Liver (tissue), 9 donors: ENCODE data around the gene ZNF783. TPM values are rescaled to one million over a fixed set of nuclear protein-coding genes. Genes with fewer than 3 reads are reported as not detected.

Experiments
- DNase-seq: peaks from one replicate; pipeline ENCODE4 v3.0.0-alpha.2; 2017; ENCODE audit warnings: low spot score
- H3K27ac ChIP-seq, 2 donors: one replicate each; pipeline ENCODE4 v1.7.0; 2013; ENCODE audit warnings: inconsistent platforms in 2 of 2, low read length in 2 of 2, control low read depth in 1 of 2, low read depth in 1 of 2, mild to moderate bottlenecking in 1 of 2
- H3K27me3 ChIP-seq, 4 donors: one replicate each; pipeline versions ENCODE4 v1.6.1 to v1.7.0; 2013; ENCODE audit warnings: low read length in 3 of 4, inconsistent platforms in 1 of 4, mild to moderate bottlenecking in 1 of 4, moderate library complexity in 1 of 4; ENCODE audit not compliant: control insufficient read depth in 4 of 4, insufficient read depth in 4 of 4
- H3K36me3 ChIP-seq, 4 donors: one replicate each; pipeline versions ENCODE4 v1.6.1 to v1.7.0; 2013; ENCODE audit warnings: low read length in 3 of 4, mild to moderate bottlenecking in 3 of 4, low read depth in 1 of 4, moderate library complexity in 1 of 4; ENCODE audit not compliant: control insufficient read depth in 4 of 4, insufficient read depth in 3 of 4
- H3K4me1 ChIP-seq, 4 donors: one replicate each; pipeline versions ENCODE4 v1.6.1 to v1.7.0; 2013; ENCODE audit warnings: low read length in 3 of 4, mild to moderate bottlenecking in 3 of 4, moderate library complexity in 1 of 4; ENCODE audit not compliant: control insufficient read depth in 4 of 4, insufficient read depth in 4 of 4
- H3K4me3 ChIP-seq, 3 donors: one replicate each; pipeline versions ENCODE4 v1.6.1 to v1.7.0; 2013; ENCODE audit warnings: low read length in 3 of 3, control low read depth in 1 of 3, low read depth in 1 of 3, mild to moderate bottlenecking in 1 of 3
- H3K9ac ChIP-seq, 2 donors: one replicate each; pipeline ENCODE4 v1.7.0; 2013; ENCODE audit warnings: low read length in 2 of 2, mild to moderate bottlenecking in 2 of 2, moderate library complexity in 2 of 2, control low read depth in 1 of 2, low read depth in 1 of 2
- H3K9me3 ChIP-seq, 4 donors: one replicate each; pipeline versions ENCODE4 v1.6.1 to v1.7.0; 2013; ENCODE audit warnings: low read length in 3 of 4; ENCODE audit not compliant: control insufficient read depth in 4 of 4
- EGR1 ChIP-seq, 2 donors: IDR thresholded peaks; 2 replicates each; pipeline ENCODE4 v1.6.1; 2016 to 2018; ENCODE audit warnings: antibody characterized with exemption in 2 of 2, low read depth in 2 of 2
- FOXA1 ChIP-seq: IDR thresholded peaks from 2 replicates; pipeline ENCODE4 v1.6.1; 2016; ENCODE audit warnings: antibody characterized with exemption
- FOXA2 ChIP-seq: IDR thresholded peaks from 2 replicates; pipeline ENCODE4 v1.6.1; 2016; ENCODE audit warnings: antibody characterized with exemption
- GABPA ChIP-seq, 2 donors: IDR thresholded peaks in 1 of 2; conservative IDR thresholded peaks in 1 of 2; 2 replicates each; pipeline ENCODE4 v1.6.1; 2016; ENCODE audit warnings: antibody characterized with exemption in 2 of 2, mild to moderate bottlenecking in 1 of 2, moderate library complexity in 1 of 2
- HNF4A ChIP-seq, 2 donors: conservative IDR thresholded peaks; 2 replicates each; pipeline ENCODE4 v1.6.1; 2016; ENCODE audit warnings: antibody characterized with exemption in 2 of 2, mild to moderate bottlenecking in 2 of 2
- HNF4G ChIP-seq: IDR thresholded peaks from 2 replicates; pipeline ENCODE4 v1.6.1; 2016; ENCODE audit warnings: antibody characterized with exemption
- JUND ChIP-seq, 2 donors: IDR thresholded peaks; 2 replicates each; pipeline ENCODE4 v1.6.1; 2016; ENCODE audit warnings: antibody characterized with exemption in 2 of 2
- RAD21 ChIP-seq, 2 donors: IDR thresholded peaks; 2 replicates each; pipeline ENCODE4 v1.6.1; 2016; ENCODE audit warnings: antibody characterized with exemption in 2 of 2, mild to moderate bottlenecking in 2 of 2
- REST ChIP-seq: IDR thresholded peaks from 2 replicates; pipeline ENCODE4 v1.6.1; 2016; ENCODE audit warnings: antibody characterized with exemption, mild to moderate bottlenecking
- SP1 ChIP-seq: IDR thresholded peaks from 2 replicates; pipeline ENCODE4 v1.6.1; 2018; ENCODE audit warnings: antibody characterized with exemption, mild to moderate bottlenecking
- TAF1 ChIP-seq: conservative IDR thresholded peaks from 2 replicates; pipeline ENCODE4 v1.6.1; 2016; ENCODE audit warnings: antibody characterized with exemption, mild to moderate bottlenecking
- WGBS: extraction: QIAGEN DNeasy Blood & Tissue Kit; methylation state at CpG from one replicate; pipeline ENCODE4 v1.1.7; 2013; 5-methylcytosine and 5-hydroxymethylcytosine counted together
- polyA plus RNA-seq, 2 donors: library from polyadenylated mRNA; stranded (reverse) in 1 of 2; unstranded in 1 of 2; fragments of 200-250 nt in 1 of 2; fragments of >200 nt in 1 of 2; fragmentation: Nextera tagmentation in 1 of 2; extraction: Ambion mirVana in 1 of 2; gene quantifications; one replicate each; pipeline versions ENCODE4 v1.2.1 to v1.2.3, GENCODE V29; 2013 to 2015
- total RNA-seq, 2 donors: library from RNA; depleted of rRNA; stranded (reverse); fragments of >200 nt; gene quantifications; one replicate each; pipeline ENCODE4 v1.2.3, GENCODE V29; 2014
- TF ChIP-seq, protein P1 (sequence below): IDR thresholded peaks from 2 replicates; pipeline ENCODE4 v1.6.1; 2016; ENCODE audit warnings: antibody characterized with exemption
- donor health status: healthy.
- donor health status: healthy.
- donor health status: healthy.
- donor health status: healthy.
- donor health status: healthy.

Gene ZNF783
- total and polyA plus RNA-seq, 4 donors, result 1.5 to 4.3 (median 1.8) TPM

- H3K36me3 ChIP-seq, result peaks cover 18 to 45% (median 23%) of the 10 kb centered on the region in 4 donors
These were observed 38.8 kb upstream of the ZNF783 start for GRCh38 chr7:149223176-149223575.

GRCh38 chr7:149223761-149224160 lies 38.2 kb upstream of the ZNF783 start:
- H3K4me3 ChIP-seq, result no peak overlapping the region
- no peak for DNase-seq
- H3K4me1 ChIP-seq, result peaks cover 0 to 4% (median 0%) of the 10 kb centered on the region in 4 donors
- no peaks in the 10 kb centered on the region for H3K9me3 ChIP-seq
- peaks cover 16 to 41% (median 19%) of the 10 kb centered on the region in 4 donors for H3K36me3 ChIP-seq
- 99% methylated on average over 39 of the region's 39 CpGs for WGBS
- H3K27ac ChIP-seq, result no peak overlapping the region
- TF ChIP-seq HNF4G, result no peak
- H3K9ac ChIP-seq, result no peak overlapping the region
- H3K27me3 ChIP-seq, result no peaks in the 10 kb centered on the region

More at GRCh38 chr7:149223176-149223575, 38.8 kb upstream of the ZNF783 start:
- Histone ChIP-seq H3K27me3 (no peaks in the 10 kb centered on the region), H3K4me1 (peaks cover 0 to 4% (median 0%) of the 10 kb centered on the region in 4 donors), H3K4me3 (no peak overlapping the region), H3K9me3 (no peaks in the 10 kb centered on the region), H3K27ac (no peak overlapping the region), H3K9ac (no peak overlapping the region)
- TF ChIP-seq, protein P1, sequence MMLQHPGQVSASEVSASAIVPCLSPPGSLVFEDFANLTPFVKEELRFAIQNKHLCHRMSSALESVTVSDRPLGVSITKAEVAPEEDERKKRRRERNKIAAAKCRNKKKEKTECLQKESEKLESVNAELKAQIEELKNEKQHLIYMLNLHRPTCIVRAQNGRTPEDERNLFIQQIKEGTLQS, result no peak
- TF ChIP-seq HNF4G (no peak), GABPA (IDR thresholded peaks at IDR 0.05 in 1 of 2, conservative IDR thresholded peaks at IDR 0.05 in 1 of 2) (no peak), SP1 (no peak), EGR1 (IDR thresholded peaks at IDR 0.05; ENCODE audit: low read depth in 2 of 2) (no peak), REST (no peak), HNF4A (conservative IDR thresholded peaks at IDR 0.05) (no peak), JUND (IDR thresholded peaks at IDR 0.05) (no peak)
- WGBS, result 95% methylated on average over 8 of the region's 8 CpGs
- no peak for DNase-seq

- TF ChIP-seq GABPA (IDR thresholded peaks at IDR 0.05 in 1 of 2, conservative IDR thresholded peaks at IDR 0.05 in 1 of 2), result no peak
- TF ChIP-seq HNF4G, result no peak
- TF ChIP-seq HNF4A (conservative IDR thresholded peaks at IDR 0.05), result no peak
- no peak for TF ChIP-seq RAD21 (IDR thresholded peaks at IDR 0.05)
- no peak for TF ChIP-seq FOXA1
- TF ChIP-seq FOXA2, result no peak
- TF ChIP-seq, protein P1, result no peak
- no peak for TF ChIP-seq TAF1
- no peaks in the 10 kb centered on the region for H3K27me3 ChIP-seq
- no peak overlapping the region for H3K9ac ChIP-seq
- DNase-seq, result no peak
- 98% methylated on average over 37 of the region's 37 CpGs for WGBS
- peaks cover 10 to 36% (median 18%) of the 10 kb centered on the region in 4 donors for H3K36me3 ChIP-seq
- H3K27ac ChIP-seq, result no peak overlapping the region
- H3K4me3 ChIP-seq, result no peak overlapping the region
- H3K4me1 ChIP-seq, result peaks cover 0 to 4% (median 0%) of the 10 kb centered on the region in 4 donors
- H3K9me3 ChIP-seq, result no peaks in the 10 kb centered on the region
These were observed 37.6 kb upstream of the ZNF783 start for GRCh38 chr7:149224352-149224751.
